MG63 (cell line): Measurements from ENCODE around the gene C5orf46. TPM values are rescaled to one million over a fixed set of nuclear protein-coding genes. Genes with fewer than 3 reads are reported as not detected.
"Not testable (repeated sequence)": the region's sequence is repeated elsewhere in the genome, so short reads cannot be mapped to it uniquely, and the experiment has no call there.

Experiments used
- DNase-seq: peaks from one replicate; pipeline ENCODE4 v3.0.0-alpha.2; 2020
- H3K27me3 ChIP-seq: fragments of 250-450 bp; sonication (Bioruptor Pico); 2 replicates; pipeline ENCODE4 v1.5.1; 2020; ENCODE audit warnings: mild to moderate bottlenecking, moderate library complexity
- H3K36me3 ChIP-seq: fragments of 250-450 bp; sonication (Bioruptor Pico); 2 replicates; pipeline ENCODE4 v1.5.1; 2020; ENCODE audit warnings: mild to moderate bottlenecking, moderate library complexity
- H3K4me3 ChIP-seq: fragments of 250-450 bp; sonication (Bioruptor Pico); 2 replicates; pipeline ENCODE4 v1.5.1; 2020; ENCODE audit warnings: mild to moderate bottlenecking, moderate library complexity
- H3K9me3 ChIP-seq: fragments of 250-450 bp; sonication (Bioruptor Pico); 2 replicates; pipeline ENCODE4 v1.5.1; 2020; ENCODE audit warnings: mild to moderate bottlenecking, moderate library complexity
- total RNA-seq: library from RNA; depleted of rRNA; stranded (reverse); fragments of >200 nt; shearing (Covaris generic); gene quantifications from 2 replicates; pipeline ENCODE4 v1.2.3, GENCODE V29; 2014; ENCODE audit warnings: low replicate concordance

The C5orf46 gene
- total RNA-seq, 1 experiment from 2014 or later = 6.0 TPM

DNA sequence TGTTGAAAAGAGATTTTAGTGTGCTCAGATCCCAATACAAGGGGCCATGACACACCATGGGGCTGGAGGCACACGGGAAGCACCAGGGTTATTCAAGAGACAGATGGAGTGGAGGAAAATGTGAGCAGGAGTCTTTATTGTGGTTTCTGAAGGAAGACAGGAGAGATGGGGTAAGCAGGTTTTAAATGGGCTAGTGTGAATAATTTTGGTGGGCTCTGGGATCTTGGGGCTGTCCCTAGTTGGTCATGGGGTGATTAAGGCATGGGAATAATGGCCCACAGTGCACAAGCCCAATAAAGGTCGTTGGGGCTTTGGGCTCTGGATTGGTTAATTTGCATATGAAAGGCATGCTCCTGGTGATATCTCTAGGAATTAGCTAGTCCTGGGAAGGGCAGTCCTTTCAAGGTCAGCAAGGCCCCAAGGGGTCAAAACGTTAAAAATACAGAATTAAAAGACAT is 31.4 kb downstream of the C5orf46 start:
- H3K36me3 ChIP-seq = no peaks in the 10 kb centered on the region
- DNase-seq = no peak
- H3K9me3 ChIP-seq = no peaks in the 10 kb centered on the region; the same call in 1 of the 2 replicates
- H3K4me3 ChIP-seq = no peak overlapping the region
- peaks cover 11% of the 10 kb centered on the region for H3K27me3 ChIP-seq

DNA sequence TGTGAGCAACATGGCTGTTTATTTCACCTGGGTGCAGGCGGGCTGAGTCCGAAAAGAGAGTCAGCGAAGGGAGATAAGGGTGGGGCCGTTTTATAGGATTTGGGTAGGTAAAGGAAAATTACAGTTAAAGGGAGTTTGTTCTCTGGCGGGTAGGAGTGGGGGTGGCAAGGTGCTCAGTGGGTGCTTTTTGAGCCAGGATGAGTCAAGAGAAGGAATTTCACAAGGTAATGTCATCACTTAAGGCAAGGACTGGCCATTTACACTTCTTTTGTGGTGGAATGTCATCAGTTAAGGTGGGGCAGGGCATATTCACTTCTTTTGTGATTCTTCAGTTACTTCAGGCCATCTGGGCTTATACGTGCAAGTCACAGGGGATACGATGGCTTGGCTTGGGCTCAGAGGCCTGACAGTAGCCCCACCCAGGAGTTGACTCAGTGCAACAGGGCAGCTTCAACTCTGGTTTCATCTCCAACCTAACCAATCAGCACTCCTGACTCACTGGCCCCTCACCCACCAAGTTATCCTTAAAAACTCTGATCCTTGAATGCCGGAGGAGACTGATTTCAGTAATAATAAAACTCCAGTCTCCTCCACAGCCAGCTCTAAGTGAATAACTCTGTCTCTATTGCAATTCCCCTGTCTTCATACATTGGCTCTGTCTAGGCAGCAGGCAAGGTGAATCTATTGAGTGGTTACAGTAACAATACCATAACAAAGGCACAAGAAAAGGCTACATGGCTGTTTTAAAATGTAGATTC is 32.0 kb downstream of the C5orf46 start:
- not testable (repeated sequence) for DNase-seq, H3K4me3 ChIP-seq, H3K36me3 ChIP-seq, H3K9me3 ChIP-seq, H3K27me3 ChIP-seq

DNA sequence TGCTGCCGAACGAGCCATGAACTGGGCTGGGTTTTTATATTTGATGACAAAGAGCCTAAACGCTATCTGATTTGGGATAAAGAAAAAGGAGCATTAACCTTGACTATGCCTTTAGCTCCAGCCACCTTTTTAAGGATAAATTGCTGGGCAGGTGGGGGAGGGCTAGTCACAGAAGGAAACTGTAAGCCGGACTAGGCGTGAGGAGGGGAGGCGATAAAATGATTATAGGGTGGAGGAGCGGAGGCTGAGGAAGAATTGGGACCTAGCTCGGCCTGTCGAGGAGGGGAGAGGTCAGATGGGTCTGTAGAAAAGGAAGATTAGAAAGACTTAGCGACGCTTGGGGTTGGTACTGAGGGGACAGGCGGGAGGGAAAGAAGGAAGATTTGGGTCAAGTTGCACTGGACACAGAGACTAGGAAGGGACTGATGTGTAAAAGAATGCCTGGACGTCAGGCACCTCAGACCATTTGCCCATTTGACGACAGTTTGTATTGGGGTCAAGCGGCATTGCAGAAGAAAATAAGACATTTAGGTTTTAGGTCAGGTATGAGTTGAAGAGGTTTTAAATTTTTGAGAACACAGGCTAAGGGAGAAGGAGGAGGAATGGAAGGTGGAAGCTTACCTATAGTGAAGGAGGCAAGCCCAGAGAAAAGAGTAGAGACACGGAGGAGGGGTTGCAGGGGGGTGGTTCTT is 33.4 kb downstream of the C5orf46 start:
- DNase-seq, H3K27me3 ChIP-seq, H3K36me3 ChIP-seq, H3K4me3 ChIP-seq, H3K9me3 ChIP-seq: not testable (repeated sequence)

DNA sequence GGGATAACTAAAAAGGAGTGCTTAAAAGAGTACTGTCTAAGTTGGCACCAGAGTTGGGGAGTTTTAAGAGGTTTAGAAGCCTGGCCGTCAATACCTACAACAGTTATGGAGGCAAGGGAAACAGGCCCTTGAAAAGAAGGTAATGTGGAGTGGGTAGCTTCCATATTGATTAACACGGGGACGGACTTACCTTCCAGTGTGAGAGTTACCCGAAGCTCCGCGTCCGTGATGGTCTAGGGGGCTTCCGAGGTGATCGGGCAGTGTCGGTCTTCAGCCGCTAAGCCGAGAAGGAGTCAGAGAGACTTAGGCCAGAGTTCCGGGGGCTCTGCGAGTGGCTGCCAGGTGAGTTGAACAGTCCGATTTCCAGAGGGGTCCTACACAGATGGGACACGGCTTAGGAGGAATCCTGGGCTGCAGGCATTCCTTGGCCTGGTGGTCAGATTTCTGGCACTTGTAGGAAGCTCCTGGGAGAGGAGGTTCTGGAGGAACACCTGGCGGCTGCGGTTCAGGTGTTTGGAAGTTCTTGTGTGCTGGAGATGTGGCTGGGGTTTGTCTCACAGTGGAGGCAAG is 34.3 kb downstream of the C5orf46 start:
- H3K4me3 ChIP-seq, H3K36me3 ChIP-seq, H3K9me3 ChIP-seq, DNase-seq, H3K27me3 ChIP-seq: not testable (repeated sequence)

DNA sequence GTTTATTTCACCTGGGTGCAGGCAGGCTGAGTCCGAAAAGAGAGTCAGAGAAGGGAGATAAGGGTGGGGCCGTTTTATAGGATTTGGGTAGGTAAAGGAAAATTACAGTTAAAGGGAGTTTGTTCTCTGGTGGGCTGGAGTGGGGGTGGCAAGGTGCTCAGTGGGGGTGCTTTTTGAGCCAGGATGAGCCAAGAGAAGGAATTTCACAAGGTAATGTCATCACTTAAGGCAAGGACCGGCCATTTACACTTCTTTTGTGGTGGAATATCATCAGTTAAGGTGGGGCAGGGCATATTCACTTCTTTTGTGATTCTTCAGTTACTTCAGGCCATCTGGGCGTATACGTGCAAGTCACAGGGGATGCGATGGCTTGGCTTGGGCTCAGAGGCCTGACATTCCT is 36.4 kb downstream of the C5orf46 start:
- H3K36me3 ChIP-seq, H3K9me3 ChIP-seq, H3K4me3 ChIP-seq, H3K27me3 ChIP-seq, DNase-seq: not testable (repeated sequence)

DNA sequence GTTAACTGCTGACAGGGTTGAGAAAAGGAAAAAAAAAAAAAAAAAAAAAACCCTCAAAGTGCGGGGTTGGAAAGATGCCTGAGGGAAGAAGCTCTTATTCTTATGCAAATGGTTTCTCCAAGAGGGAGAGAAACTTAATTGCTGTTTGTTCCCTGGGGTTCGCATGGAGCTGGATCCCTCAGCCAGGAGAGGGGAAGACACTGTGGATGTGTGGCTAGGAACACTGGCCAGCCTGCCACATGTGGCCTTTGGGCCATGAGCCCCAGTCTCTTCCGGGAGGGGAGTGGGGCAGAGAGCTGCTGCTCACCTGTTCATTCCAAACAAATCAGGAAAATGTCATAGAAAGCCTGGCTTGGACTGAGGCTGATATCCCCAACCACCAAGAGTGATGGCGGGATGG is 37.2 kb downstream of the C5orf46 start:
- Histone ChIP-seq H3K4me3 (no peak overlapping the region), H3K9me3 (no peaks in the 10 kb centered on the region), H3K27me3 (no peaks in the 10 kb centered on the region), H3K36me3 (no peaks in the 10 kb centered on the region)
- no peak for DNase-seq

DNA sequence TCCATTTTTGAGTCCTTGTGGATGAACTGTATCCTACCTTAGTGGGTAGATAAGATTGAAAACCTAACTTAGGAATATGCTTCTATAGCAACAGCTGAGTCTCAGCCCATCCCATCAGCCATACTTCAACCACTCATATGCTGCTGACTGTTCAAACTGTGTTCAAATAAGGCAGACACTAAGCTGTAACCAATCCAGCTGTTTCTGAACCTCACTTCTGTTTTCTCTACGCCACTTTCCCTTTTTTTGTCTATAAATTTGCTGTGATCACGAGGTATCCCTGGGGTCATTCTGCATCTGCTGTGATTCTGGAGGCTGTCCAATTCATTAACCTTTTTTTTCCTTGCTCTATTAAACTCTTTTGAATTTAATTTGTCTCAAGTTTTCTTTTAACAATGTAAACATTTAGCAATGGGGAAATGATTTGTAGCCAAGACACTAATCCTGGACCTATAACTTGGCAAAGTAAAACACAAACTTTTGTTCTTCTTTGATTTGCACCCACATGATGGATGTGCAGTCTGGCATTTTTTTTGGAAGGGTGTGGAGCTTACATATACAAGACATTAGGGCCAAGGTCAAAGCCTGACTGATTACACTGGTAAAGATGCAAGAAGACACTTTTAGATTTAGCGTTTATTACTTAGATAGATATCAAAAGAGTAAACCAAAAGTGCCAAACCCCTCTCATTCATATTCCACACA is 42.7 kb downstream of the C5orf46 start:
- Histone ChIP-seq H3K27me3 (no peaks in the 10 kb centered on the region), H3K36me3 (no peaks in the 10 kb centered on the region), H3K9me3 (no peaks in the 10 kb centered on the region; the same call in 1 of the 2 replicates), H3K4me3 (no peak overlapping the region)
- no peak for DNase-seq

DNA sequence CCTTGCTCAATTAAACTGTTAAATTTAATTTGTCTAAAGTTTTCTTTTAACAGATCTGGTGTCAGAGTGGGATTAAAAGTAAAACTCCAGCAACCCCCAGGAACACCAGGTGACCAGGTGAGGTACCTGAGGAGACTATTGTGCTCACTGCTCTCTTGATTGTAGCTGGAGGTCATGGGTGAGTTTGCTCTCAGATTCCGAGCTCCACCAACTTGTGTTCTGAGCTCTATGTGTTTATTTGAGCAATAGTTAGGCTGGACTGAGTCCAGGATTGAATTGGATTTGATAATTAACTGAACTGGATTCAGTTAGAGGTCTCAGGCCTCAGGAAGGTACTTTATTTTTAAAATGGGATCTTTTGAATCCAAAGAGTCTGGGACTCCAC is 45.7 kb downstream of the C5orf46 start:
- Histone ChIP-seq H3K36me3 (no peaks in the 10 kb centered on the region), H3K9me3 (no peaks in the 10 kb centered on the region; the same call in 1 of the 2 replicates), H3K27me3 (peaks cover 3% of the 10 kb centered on the region; the same call in 1 of the 2 replicates), H3K4me3 (no peak overlapping the region)
- DNase-seq = no peak

DNA sequence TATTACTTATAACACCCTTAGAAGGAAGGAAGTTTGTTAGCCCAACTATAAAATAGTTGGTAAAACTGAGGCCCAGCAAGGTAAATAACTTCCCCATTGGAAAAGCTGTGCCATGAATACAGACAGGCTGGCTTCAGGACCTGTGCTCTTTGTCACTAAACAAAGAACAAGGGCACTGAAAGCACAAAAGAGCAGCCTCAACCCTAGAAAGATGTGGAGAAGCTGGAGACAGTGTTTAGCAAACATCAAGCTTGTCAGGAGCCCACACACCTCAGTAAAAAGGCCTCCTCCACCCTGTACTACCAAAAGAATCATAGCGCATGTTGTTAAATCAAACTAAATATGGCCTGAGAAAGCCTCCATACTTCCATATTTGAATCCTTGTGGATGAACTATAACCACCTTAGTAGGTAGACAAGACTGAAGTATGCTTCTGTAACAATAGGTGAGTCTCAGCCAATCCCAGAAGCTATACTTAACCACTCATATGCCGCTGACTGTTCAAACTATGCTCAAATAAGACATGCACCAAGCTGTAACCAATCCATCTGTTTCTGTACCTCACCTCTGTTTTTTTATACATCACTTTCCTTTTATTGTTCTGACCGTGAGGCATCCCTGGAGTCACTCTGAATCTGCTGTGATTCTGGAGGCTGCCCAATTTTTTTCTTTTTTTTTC is 46.2 kb downstream of the C5orf46 start:
- no peaks in the 10 kb centered on the region for H3K36me3 ChIP-seq
- H3K27me3 ChIP-seq = peaks cover 3% of the 10 kb centered on the region; the same call in 1 of the 2 replicates
- H3K4me3 ChIP-seq = no peak overlapping the region
- no peaks in the 10 kb centered on the region; the same call in 1 of the 2 replicates for H3K9me3 ChIP-seq
- DNase-seq = no peak

DNA sequence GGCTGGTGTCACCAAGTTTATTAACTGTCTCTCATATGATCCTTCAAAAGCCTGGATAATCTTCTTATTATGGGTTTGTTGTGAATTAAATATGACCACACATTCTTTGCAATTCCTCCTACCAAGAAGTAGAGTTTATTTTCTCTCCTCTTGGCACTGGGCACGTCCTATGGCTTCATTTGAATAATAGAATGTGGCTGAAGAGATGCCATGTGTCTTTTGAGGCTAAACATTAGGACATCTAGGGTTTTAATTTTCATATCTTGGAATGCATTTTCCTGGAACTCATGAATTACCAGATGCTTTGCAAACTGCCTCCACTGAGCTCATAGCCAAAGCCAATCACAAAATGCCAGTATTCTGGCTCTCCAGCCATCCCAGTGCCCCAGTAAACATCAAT is 47.8 kb downstream of the C5orf46 start:
- Histone ChIP-seq H3K4me3 (no peak overlapping the region), H3K36me3 (no peaks in the 10 kb centered on the region), H3K27me3 (peaks cover 4% of the 10 kb centered on the region), H3K9me3 (no peaks in the 10 kb centered on the region; the same call in 1 of the 2 replicates)
- no peak for DNase-seq

DNA sequence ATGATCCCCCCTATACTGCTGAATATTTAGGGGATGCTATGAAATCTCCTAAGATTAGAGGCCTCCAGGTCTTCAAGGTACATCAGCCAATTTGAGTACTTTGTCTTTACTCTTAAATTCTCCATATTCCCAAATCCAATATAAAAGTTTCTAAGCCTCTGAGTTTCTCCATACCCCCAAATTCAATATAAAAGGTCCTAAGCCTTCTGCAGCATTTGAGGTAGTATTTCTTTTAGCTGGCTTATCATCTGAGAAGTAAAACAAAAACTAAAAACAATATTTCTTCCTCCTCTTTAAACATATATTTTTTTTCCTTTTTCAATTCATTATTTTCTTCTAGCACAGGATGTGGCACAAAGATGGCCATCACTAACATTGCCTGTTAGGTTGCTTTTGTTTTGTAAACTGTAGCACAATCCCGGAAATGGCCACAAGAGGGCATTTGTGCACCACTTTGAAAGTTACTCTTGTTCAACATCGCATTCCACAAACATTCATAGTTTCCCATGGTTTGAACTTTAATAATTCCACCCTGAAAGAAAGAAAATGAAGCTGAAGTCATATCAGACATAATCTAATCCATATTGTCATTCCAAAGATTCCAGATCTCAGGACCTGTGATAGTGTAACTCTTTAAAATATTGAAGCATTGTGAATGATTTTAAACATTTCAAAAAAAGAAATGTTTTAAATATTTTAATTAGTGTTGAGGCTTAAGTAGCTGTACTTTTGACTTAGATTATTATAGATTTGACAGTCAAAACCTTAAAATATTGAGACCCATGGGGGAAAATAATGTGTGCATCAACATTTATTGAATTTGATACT is 48.8 kb downstream of the C5orf46 start:
- no peaks in the 10 kb centered on the region for H3K9me3 ChIP-seq
- H3K36me3 ChIP-seq = no peaks in the 10 kb centered on the region
- no peak overlapping the region for H3K4me3 ChIP-seq
- peaks cover 10% of the 10 kb centered on the region for H3K27me3 ChIP-seq
- DNase-seq = peak; percentile 38

DNA sequence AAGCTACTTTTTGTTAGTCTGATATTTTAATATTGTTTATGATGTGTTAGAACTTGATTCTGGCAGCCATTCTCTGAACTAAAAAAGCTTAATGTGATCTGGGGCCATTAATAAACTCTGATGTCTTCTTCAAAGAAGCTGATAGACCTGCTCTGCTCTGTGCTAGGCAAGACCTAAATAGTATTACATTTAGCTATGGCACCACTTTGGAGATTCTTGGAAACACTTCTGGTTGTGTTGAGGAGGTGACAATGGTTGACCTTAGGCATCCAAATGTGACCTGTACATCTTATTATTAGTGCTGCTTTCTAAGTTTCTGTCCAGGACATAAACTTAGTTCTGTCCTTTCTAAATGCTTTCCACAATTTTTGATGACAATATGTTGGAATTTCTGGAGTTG is 49.5 kb downstream of the C5orf46 start:
- Histone ChIP-seq H3K4me3 (no peak overlapping the region), H3K36me3 (no peaks in the 10 kb centered on the region), H3K27me3 (peaks cover 10% of the 10 kb centered on the region), H3K9me3 (no peaks in the 10 kb centered on the region)
- DNase-seq = no peak

DNA sequence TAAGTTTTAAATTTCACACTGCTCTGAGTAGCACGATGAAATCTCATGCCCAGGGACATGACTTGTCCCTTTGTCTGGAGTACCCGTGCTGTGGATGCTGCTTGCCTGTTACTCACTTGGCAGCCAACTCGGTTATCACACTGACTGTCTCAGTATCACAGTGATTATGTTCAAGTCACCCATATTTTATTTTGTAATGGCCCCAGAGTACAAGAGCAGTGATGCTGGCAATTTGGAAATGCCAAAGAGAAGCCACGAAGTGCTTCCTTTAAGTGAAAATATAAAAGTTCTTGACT is 50.6 kb downstream of the C5orf46 start:
- no peaks in the 10 kb centered on the region for H3K36me3 ChIP-seq
- H3K4me3 ChIP-seq = no peak overlapping the region
- no peaks in the 10 kb centered on the region for H3K9me3 ChIP-seq
- peaks cover 10% of the 10 kb centered on the region for H3K27me3 ChIP-seq
- DNase-seq = no peak

DNA sequence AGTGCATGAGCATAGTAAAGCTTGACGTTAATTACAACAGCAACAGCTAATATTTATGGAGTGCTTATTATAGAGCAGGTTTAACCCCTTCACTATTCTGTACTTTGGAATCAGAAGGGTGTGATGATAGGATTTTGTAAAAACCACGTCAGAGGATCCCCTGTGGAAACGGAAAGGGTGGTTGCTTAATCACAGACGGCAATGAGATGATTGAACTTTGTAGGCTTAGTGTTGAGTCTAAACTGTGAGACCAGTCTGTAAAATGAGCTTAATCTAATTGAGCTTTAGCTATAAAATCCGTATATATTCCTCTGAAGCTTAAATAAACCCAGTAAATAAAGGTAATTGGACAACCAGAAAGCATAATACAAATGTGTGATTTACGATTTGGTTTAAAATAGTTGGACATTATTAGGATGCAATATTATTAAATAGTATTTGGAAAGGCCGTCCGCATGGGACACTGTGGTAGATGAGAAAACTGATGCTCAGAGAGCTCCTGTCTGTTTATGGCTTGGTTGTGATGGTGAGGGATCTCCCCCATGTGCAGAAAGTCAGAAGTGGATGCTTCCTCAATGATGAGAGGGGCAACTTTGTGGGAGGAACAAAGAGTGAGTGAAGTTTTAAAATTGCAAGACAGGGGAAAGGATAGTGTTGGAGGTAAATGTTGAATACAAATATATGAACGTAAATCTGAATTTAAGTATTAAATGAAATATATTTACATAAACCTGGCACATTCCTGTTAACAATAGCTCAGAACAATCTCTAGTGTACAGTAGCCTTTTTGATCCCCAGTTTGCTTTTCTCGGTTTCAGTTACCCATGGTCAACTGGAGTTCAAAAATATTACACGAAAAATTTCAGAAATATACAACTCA is 51.2 kb downstream of the C5orf46 start:
- H3K36me3 ChIP-seq = no peaks in the 10 kb centered on the region
- H3K27me3 ChIP-seq = peaks cover 10% of the 10 kb centered on the region
- no peak for DNase-seq
- H3K9me3 ChIP-seq = no peaks in the 10 kb centered on the region
- H3K4me3 ChIP-seq = no peak overlapping the region

DNA sequence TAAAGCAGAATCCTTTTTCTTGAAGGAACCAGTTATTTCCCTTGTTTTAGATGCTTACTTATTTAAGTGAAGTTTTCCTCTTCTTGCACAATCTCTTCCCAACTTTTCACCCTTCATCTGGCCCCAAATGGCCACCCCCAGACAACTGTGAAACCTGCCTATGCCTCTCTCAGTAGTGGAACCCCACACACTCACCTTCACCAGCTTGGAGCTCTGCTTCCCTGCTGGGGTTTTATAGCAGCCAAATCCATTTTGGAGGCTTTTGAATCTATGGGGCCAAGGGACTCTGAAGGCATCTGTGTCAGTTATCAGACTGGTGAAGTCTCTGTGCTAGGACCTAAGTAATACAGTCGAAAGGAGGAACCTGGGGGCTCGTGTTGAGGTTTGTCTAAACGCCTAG is 52.0 kb downstream of the C5orf46 start:
- no peak for DNase-seq
- H3K9me3 ChIP-seq = no peaks in the 10 kb centered on the region
- H3K36me3 ChIP-seq = no peaks in the 10 kb centered on the region
- H3K4me3 ChIP-seq = no peak overlapping the region
- peaks cover 10% of the 10 kb centered on the region for H3K27me3 ChIP-seq
